GM21390 (cell line): Measurements from ENCODE around the gene RPRML.
"Not testable (repeated sequence)": the region's sequence is repeated elsewhere in the genome, so short reads cannot be mapped to it uniquely, and the experiment has no call there.

Source experiments
- ATAC-seq: cut with Tn5 transposase; IDR thresholded peaks from one replicate; pipeline ENCODE4 v1.9.1; 2021; ENCODE audit not compliant: unreplicated experiment

The RPRML gene

DNA sequence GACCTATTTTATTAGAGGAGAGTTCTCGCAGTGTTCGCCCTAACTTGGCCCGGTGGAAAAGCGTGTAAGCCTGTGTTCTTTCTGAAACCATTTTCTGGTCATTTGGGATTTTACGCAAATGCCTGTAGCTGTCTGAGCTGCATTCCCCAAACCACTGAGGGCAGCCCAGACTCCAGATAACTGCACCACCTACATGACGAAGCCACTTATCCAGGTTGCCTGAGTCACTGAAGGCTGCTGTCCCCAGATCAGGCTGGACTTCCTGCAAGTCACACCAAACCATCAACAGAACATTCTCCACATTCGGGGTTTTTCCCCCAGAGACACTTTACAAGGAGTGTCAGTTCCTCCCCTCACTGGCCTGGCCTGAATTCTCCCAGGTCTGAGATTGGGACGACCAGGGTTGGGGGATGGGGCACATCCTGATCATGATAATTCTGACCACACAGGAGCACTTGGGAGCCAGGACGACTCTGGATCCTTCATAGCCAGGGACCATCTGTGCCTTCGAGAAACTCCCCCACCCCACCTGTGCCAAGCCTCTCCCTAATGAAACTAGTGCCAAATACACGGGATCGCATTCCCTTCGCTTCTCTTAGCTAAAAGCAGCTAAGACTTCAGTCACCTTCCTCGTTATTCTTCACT is 2.3 kb downstream of the RPRML start:
- no peak for ATAC-seq

GRCh38 chr17:46975287-46975686 is 3.8 kb downstream of the RPRML start:
- no peak for ATAC-seq

DNA sequence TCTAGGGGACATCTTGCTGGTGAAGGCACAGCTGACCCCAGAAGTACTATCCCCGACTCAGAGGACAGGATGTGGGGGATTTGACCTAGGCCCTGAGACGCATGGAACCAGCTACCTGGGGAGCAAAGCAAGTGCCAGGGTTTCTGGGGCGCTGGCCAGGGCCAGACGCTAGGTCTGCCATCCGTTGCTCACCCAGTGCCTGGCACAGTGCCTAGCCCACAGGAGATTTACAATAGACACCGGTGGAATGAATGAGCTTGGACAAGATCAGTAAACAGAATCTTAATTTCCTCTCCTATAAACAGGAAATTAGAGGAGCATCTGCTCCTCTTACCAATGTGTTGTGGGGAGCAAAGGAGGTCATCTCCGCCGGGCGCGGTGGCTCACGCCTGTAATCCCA is 5.0 kb downstream of the RPRML start:
- no peak for ATAC-seq

DNA sequence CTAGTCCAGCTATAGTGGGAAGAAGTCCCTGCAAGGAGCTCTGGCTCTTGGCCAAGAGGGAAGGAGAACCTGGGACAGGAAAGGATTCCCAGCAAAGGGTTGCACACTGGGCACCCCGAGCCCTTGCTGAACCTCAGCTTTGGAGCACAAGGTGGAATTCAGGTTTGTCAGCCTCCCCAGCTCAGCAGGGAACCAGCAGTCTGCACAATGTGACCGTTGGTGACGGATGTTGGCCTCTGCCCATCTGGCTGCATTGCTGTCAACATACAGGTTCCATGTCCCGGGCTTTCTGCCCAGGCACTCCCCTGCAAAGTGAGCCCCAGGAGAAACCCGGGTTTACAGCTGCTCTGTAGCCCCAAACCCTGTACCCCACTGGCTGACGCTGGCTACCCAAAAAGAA is 6.7 kb downstream of the RPRML start:
- no peak for ATAC-seq

- ATAC-seq = no peak
Measured at GRCh38 chr17:46971647-46972300, 7.3 kb downstream of the RPRML start.

GRCh38 chr17:46968896-46969295 is 10.2 kb downstream of the RPRML start:
- no peak for ATAC-seq

DNA sequence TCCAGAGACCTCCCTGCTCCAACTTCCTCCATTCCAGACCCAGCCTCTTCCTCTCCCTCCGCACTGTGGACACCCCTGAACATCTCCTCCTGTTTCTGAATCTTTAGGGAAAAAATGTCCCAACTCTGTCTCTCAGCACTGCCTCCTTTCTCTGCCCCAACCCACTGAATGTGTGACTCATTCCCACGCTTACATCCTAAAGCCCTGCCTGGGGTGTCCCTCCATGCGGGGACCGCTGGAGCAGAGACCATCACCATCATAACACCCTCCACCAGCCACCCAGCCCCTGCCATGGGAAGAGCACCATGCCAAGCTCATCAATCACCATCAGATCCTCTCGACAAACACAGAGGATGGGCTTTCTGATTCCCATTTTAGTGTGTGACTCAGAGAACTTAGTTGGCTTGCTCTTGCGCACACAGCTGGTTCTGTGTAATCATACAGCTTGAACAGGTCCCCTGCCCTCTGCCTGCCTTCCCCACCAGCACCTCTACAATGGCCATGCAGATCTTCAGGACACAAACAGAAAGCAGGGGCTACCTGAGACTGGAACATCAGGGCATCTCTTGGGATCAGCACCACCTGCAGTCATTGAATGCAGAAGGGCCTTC is 10.7 kb downstream of the RPRML start:
- no peak for ATAC-seq

DNA sequence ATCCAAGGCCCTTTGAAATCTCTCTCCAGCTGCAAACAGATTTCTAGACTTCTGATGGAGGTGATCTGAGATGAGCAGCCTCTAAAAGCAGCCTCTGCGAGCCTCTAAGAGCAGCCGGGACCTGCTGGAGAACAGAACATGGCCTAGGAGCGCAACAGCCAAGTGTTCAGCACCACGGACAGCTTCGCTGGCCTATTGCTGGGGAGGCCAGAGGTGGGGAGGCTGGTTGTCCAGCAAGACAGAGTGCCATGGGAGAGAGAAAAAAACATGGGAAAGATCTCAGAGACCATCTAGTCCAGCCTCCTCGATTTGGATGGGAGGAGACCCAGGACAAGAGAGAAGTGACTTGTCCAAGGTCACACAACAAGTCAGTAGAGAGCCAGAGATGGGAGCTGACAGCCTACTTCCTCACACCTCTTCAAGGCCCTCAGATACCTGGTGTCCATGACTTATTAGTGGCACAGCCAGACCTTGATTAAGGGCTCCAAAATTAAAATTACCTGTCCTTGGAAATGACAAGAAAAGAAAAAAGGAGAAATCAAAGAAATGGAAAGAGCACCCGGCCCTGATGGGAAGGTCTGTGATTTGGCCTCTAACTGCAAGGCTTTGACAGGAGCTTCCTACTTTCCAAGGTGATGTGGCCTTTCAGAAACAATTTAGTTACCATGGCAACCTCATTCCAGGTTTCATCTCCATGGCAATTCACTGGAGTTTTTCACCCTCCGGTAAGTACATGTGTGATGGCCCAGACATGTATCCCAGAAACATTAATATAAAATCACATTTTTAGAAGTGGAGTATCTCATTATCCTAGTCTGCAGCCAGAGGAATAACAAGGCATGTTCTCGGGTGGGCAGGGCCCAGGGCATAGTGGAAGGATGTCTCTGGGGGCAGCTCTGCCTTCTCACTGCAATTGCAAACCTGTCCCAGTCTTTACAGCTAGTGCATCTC is 14.5 kb downstream of the RPRML start:
- no peak for ATAC-seq

- ATAC-seq = no peak
Measured at GRCh38 chr17:46963571-46963970, 15.5 kb downstream of the RPRML start.

GRCh38 chr17:46962374-46962790 is 16.7 kb downstream of the RPRML start:
- no peak for ATAC-seq

DNA sequence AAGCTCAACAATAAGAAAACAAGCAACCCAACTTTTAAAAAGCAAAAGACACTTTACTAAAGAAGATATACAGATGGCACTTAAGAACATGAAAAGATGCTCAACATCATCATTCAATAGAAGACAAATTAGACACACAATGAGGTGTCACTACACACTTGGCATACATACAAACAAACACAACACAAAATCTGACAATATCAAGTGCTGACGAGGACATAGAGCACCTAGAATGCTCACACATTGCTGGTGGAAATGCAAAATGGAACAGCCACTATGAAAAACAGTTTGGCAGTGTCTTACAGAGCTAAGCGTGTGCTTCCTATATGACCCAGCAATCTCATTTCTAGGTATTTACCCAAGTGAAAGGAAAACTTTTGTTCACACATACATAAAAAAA is 18.9 kb downstream of the RPRML start:
- no peak for ATAC-seq

DNA sequence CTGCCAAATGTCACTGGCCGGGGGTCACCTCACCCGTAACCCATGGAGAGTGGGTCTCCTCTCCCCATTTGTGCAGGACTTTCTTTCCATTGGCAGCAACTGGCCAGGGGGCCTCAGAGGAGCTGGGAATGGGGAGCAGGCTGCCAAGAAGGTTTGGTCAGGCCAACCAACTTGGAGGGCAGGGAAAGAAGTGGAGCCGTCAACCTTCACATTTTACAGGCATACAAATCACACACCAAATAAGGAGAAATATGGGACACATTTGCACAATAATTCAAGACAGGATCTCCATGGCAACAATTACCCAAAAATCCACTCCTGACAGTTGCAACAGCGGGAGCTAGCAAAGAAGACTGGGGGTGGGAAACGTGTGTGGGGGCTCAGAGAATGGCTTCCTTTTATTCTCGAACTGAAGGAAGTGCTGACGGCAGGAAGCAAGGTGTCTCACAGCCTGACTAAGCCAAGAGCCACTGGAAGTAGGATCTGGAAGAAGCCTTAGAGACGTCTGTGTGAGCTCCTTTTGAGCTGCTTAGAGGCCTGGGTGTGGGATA is 20.9 kb downstream of the RPRML start:
- ATAC-seq = no peak

DNA sequence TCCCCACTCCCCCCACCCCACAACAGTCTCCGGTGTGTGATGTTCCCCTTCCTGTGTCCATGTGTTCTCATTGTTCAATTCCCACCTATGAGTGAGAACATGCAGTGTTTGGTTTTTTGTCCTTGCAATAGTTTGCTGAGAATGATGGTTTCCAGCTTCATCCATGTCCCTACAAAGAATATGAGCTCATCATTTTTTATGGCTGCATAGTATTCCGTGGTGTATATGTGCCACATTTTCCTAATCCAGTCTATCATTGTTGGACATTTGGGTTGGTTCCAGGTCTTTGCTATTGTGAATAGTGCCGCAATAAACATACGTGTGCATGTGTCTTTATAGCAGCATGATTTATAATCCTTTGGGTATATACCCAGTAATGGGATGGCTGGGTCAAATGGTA is 25.9 kb downstream of the RPRML start:
- ATAC-seq = not testable (repeated sequence)

GRCh38 chr17:46952115-46952514 is 26.9 kb downstream of the RPRML start:
- ATAC-seq = no peak

DNA sequence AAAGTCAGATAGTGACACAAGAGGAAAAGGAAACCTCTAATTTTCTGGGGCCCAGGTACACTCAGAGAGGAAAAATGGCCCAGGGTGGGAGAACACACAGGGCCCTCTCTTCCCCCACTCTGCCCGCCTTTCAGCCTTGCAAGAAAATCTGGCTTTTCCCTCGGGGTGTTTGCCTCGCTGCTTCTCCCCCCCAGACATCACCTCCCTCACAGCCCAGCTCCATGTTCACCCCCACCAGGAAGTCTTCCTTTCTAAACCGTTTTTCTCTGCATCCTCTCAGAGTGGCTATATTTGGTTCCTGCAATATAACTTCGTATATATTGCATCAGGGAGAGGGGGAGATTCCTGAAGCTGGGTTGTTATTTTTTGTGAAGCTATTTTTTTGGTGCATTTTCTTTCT is 27.3 kb downstream of the RPRML start:
- no peak for ATAC-seq

DNA sequence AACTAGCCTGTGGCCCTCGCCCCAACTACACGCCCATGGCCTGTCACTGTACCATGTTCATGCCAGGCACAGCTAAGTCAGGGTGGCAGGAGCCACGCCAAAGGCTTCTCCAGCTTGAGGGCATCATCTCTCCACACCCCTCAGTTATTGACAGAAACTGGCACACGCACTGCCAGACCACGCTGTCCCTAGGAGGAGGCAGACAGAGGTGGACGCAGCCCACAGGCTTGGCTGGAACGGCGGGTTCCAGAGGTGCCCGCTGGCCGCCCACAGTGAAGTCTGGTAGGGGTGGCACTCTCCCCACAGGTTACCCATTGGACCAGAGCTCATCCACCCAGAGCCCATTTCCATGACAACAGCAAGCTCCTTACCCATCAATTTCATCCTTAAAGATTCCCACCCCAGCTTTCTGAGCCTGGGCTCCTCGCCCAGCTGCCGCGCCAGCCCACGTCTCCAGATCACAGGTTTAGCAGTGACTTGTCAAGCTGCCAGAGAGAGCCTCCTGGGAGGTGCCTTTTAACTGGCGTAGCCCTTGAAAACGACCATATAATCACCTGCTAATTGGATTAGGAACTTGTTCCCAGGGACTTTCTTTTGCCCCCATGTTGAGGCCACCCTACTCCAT is 27.9 kb downstream of the RPRML start:
- no peak for ATAC-seq

GRCh38 chr17:46950342-46950996 is 28.6 kb downstream of the RPRML start:
- ATAC-seq = no peak

- no peak for ATAC-seq
Measured at GRCh38 chr17:46949291-46950174, 29.5 kb downstream of the RPRML start.

DNA sequence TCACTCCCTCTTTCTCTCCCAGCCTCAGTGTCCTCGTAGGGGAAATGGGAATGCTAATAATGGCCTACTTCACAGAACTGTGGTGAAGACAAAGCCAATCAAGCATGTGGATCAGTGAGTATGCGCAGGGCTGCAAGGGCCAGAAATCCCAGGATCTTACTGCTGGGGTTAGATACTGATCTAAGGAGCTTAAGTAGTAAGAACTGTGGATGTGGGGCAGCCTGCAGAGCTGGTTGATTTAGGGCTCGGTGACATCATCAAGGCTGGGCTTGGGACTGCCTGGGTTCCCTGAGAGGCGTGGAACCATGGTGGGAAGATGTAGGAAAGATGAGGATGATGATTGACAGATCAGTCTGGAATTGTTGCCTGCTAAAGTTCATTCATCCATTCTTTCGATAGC is 30.5 kb downstream of the RPRML start:
- no peak for ATAC-seq
